ENCODE measurements around the gene ZNF184. TPM values are rescaled to one million over a fixed set of nuclear protein-coding genes. Genes with fewer than 3 reads are reported as not detected.

Gene ZNF184
- total RNA-seq, 1 experiment from 2014 or later = 9.4 TPM

DNA sequence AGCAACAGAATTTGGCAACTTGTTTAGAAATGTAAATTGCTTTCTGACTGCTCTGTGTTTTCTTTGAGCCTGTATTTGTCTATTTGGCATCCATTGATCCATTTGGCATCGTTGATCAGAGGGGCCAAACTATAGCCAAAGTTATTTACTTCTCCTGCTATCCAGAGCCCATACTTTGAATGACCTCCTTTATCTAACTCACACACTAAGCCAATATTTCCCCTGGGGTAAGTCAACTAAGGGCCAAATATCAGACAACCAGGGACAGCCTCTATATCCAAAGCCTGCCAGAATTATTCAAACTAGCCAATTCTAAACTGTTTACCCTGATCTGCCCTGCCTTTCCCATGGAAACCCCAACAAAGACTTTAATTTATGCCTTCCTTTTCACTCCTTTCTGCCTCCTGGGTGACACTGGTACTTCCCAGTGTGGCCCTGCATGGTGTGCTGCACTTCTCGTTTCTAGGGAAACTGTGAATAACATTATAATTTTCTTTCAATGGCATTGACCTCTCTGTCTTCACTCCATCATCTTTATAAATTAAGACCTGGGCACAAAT, 19.8 kb upstream of the ZNF184 start:
- Histone ChIP-seq H4K20me1 (ENCODE audit: insufficient read depth) (no peaks in the 10 kb centered on the region), H3K9me3 (ENCODE audit: control insufficient read depth in 1 of 2, insufficient read depth in 1 of 2, low read depth in 1 of 2, low read length in 2 of 2) (no peaks in the 10 kb centered on the region), H3K9ac (ENCODE audit: low read length) (no peak overlapping the region), H3K27me3 (ENCODE audit: insufficient read depth, low read length) (no peaks in the 10 kb centered on the region), H3K4me1 (ENCODE audit: control insufficient read depth in 1 of 2, insufficient read depth in 2 of 2, low read length in 2 of 2) (no peaks in the 10 kb centered on the region; a peak in 1 of 4 replicates), H3K27ac (ENCODE audit: low read depth, low read length) (no peak overlapping the region), H3K4me3 (replicated peaks in 1 of 2; ENCODE audit: low read depth in 1 of 2, low read length in 2 of 2) (no peak overlapping the region), H3K36me3 (ENCODE audit: control insufficient read depth in 1 of 2, insufficient read depth in 2 of 2, low read length in 2 of 2) (no peaks in the 10 kb centered on the region), H3K4me2 (ENCODE audit: low read length) (no peak overlapping the region), H3K9me2 (ENCODE audit: insufficient read depth) (no peaks in the 10 kb centered on the region), H3K79me2 (ENCODE audit: insufficient read depth, low read length) (no peaks in the 10 kb centered on the region), H2AFZ (ENCODE audit: low read depth, low read length, poor library complexity, severe bottlenecking) (no peak overlapping the region)
- BruUV-seq (replicated peaks) = no TSS peak
- CTCF ChIA-PET = no interaction called here
- DNase-seq (ENCODE audit: low read depth, low spot score) = no peak
- POLR2A ChIA-PET = no interaction called here
- ATAC-seq = no peak
- intact Hi-C loops (cut with micrococcal nuclease) = no loop called here
- RAD21 ChIA-PET (ENCODE audit: low non-redundant PET in 1 of 2, low total read pairs in 2 of 2, uncharacterized antibody in 2 of 2, unreplicated experiment in 2 of 2) = no interaction called here
- TF ChIP-seq, protein P1, sequence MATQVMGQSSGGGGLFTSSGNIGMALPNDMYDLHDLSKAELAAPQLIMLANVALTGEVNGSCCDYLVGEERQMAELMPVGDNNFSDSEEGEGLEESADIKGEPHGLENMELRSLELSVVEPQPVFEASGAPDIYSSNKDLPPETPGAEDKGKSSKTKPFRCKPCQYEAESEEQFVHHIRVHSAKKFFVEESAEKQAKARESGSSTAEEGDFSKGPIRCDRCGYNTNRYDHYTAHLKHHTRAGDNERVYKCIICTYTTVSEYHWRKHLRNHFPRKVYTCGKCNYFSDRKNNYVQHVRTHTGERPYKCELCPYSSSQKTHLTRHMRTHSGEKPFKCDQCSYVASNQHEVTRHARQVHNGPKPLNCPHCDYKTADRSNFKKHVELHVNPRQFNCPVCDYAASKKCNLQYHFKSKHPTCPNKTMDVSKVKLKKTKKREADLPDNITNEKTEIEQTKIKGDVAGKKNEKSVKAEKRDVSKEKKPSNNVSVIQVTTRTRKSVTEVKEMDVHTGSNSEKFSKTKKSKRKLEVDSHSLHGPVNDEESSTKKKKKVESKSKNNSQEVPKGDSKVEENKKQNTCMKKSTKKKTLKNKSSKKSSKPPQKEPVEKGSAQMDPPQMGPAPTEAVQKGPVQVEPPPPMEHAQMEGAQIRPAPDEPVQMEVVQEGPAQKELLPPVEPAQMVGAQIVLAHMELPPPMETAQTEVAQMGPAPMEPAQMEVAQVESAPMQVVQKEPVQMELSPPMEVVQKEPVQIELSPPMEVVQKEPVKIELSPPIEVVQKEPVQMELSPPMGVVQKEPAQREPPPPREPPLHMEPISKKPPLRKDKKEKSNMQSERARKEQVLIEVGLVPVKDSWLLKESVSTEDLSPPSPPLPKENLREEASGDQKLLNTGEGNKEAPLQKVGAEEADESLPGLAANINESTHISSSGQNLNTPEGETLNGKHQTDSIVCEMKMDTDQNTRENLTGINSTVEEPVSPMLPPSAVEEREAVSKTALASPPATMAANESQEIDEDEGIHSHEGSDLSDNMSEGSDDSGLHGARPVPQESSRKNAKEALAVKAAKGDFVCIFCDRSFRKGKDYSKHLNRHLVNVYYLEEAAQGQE (IDR thresholded peaks at IDR 0.05; ENCODE audit: low read depth) = no peak
- TF ChIP-seq, protein P2, sequence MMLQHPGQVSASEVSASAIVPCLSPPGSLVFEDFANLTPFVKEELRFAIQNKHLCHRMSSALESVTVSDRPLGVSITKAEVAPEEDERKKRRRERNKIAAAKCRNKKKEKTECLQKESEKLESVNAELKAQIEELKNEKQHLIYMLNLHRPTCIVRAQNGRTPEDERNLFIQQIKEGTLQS (IDR thresholded peaks at IDR 0.05) = no peak
- TF ChIP-seq RAD21 (IDR thresholded peaks at IDR 0.05; ENCODE audit: low read depth) (no peak), ELF1 (IDR thresholded peaks at IDR 0.05; ENCODE audit: borderline replicate concordance, low read depth) (no peak), POLR2A (IDR thresholded peaks at IDR 0.05; ENCODE audit: borderline replicate concordance, extremely low read depth, insufficient read depth, insufficient read length) (no peak), EZH2 (IDR thresholded peaks at IDR 0.05) (no peak), SRF (IDR thresholded peaks at IDR 0.05; ENCODE audit: low read depth) (no peak)
- TF ChIP-seq, protein P3, sequence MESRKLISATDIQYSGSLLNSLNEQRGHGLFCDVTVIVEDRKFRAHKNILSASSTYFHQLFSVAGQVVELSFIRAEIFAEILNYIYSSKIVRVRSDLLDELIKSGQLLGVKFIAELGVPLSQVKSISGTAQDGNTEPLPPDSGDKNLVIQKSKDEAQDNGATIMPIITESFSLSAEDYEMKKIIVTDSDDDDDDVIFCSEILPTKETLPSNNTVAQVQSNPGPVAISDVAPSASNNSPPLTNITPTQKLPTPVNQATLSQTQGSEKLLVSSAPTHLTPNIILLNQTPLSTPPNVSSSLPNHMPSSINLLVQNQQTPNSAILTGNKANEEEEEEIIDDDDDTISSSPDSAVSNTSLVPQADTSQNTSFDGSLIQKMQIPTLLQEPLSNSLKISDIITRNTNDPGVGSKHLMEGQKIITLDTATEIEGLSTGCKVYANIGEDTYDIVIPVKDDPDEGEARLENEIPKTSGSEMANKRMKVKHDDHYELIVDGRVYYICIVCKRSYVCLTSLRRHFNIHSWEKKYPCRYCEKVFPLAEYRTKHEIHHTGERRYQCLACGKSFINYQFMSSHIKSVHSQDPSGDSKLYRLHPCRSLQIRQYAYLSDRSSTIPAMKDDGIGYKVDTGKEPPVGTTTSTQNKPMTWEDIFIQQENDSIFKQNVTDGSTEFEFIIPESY (IDR thresholded peaks at IDR 0.05; ENCODE audit: extremely low read depth, insufficient replicate concordance, low read length) = no peak

Measured in HCT116 (cell line).